H54 (cell line): ENCODE measurements around the gene ATF7.

Experiments
- DNase-seq: peaks from one replicate; pipeline ENCODE4 v3.0.0; 2011; ENCODE audit warnings: low spot score, mixed read lengths; ENCODE audit not compliant: insufficient read length
- FAIRE-seq: peaks from 3 replicates; lab custom pipeline; 2011; peaks lifted over from hg19 to GRCh38; lab: Jason Lieb, UNC
- POLR2A ChIP-seq: IDR thresholded peaks from 2 replicates; pipeline ENCODE4 v1.6.1; 2011; ENCODE audit warnings: low read depth, mild to moderate bottlenecking, low read length

Gene ATF7

GRCh38 chr12:53505555-53506449 lies 120.4 kb downstream of the ATF7 start:
- FAIRE-seq (no peak), DNase-seq (no peak)
- no peak for TF ChIP-seq POLR2A

GRCh38 chr12:53505086-53505485 lies 121.1 kb downstream of the ATF7 start:
- peak; percentile 60 for DNase-seq
- no peak for FAIRE-seq
- TF ChIP-seq POLR2A = no peak

- no peak for TF ChIP-seq POLR2A
- no peak for FAIRE-seq
- DNase-seq = no peak
Observed at GRCh38 chr12:53504004-53504920, 121.9 kb downstream of the ATF7 start.

DNA sequence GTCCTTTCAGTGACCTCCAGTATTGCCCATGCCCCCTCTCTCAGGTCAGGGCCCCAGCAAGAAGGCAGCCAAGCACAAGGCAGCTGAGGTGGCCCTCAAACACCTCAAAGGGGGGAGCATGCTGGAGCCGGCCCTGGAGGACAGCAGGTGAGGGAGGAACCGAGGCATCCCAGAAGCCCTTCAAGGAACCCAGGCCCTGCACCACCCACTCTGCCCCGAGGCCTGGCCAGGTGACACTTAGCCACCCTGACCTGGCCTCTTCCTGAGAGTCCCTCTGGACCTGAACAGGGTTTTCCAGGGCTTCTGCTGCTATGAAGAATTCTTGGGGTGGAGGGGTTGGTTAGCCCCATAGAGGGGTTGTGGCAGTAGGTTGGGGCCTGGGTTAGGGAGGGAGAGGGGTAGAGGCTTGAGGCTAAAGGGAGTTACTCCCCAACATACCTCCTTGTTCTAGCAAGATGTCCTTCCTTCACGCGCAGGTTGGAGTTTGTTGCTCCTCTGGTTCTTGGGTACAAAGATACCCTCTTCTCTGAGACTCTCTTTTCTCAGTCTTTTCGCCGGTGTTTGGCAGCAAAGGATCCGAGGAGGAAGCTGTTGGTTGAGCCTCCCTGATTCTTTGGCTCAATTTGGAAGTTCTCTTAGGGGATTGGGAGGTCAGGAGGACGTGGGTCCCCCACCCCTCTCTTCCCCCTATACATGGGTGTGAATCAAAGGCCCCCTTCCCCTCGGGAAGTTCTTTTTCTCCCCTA lies 123.0 kb downstream of the ATF7 start:
- FAIRE-seq (no peak), DNase-seq (no peak)
- no peak for TF ChIP-seq POLR2A

GRCh38 chr12:53502331-53502730 lies 123.9 kb downstream of the ATF7 start:
- TF ChIP-seq POLR2A = no peak
- DNase-seq (no peak), FAIRE-seq (no peak)

DNA sequence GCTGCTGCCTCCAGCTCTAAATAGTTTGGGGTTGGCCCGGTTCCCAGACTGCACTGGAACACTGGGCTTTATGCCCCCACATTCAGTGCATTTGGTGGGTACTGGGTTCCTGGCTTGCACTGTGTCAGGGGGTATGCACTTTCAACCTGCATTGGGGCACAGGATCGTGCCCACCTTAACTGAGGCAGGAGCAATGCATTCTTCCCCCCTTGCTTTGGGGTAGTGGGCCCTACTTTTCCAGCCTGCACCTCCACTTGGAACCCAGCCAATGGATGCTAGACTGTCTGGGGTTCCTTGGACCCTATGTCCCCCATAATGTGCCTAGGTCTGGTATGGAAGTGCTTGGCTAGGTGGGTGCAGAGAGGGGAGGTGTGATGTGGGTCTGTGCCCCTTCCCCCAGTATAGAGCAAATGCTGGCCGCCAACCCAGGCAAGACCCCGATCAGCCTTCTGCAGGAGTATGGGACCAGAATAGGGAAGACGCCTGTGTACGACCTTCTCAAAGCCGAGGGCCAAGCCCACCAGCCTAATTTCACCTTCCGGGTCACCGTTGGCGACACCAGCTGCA lies 124.5 kb downstream of the ATF7 start:
- no peak for FAIRE-seq
- TF ChIP-seq POLR2A = no peak
- DNase-seq = no peak

- FAIRE-seq (peak; percentile 60), DNase-seq (peak; percentile 83)
- TF ChIP-seq POLR2A = peak; percentile 70
Observed at GRCh38 chr12:53500776-53501614, 125.2 kb downstream of the ATF7 start, which contains the start of gene TARBP2. Gene TARBP2, plus strand, starts transcription at chr12:53501283. Its CDS starts 126 bp downstream, at chr12:53501409.

- DNase-seq (no peak), FAIRE-seq (no peak)
- peak; percentile 45; the same call in 1 of the 2 replicates for TF ChIP-seq POLR2A
Observed at GRCh38 chr12:53500142-53500775, 125.9 kb downstream of the ATF7 start.

- no peak for FAIRE-seq
- peak; percentile 57 for TF ChIP-seq POLR2A
- DNase-seq = no peak
Observed at GRCh38 chr12:53499266-53500141, 126.7 kb downstream of the ATF7 start, which contains the start of gene MAP3K12. Gene MAP3K12, minus strand, starts transcription at chr12:53499458. Its CDS starts 12,067 bp downstream, at chr12:53487391.

DNA sequence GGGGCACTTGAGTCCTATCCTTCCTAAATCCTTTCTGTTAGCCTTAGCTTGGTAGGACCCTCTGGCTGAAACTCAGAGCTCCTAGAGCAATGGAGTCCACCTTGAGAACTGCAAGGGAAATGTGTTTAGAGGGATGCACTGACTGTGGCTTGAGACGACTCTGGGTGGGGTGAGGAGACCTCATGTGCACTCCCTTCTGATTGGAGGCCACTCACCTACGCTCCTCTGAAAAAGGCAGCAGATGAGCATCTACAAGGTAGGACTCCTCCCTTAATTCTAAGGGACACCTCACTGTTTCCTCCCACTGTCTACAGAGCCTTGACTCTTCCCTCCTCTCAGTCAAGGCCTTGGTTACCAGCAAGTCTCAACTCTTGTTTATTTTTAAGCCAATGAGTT lies 127.9 kb downstream of the ATF7 start:
- TF ChIP-seq POLR2A = no peak
- FAIRE-seq = no peak
- no peak for DNase-seq

- no peak for TF ChIP-seq POLR2A
- DNase-seq = no peak
- no peak for FAIRE-seq
Observed at GRCh38 chr12:53497461-53497860, 128.7 kb downstream of the ATF7 start.
